Vagina (tissue), 2 donors: Measurements from ENCODE around the gene TAS2R4.

Experiments used
- CTCF ChIP-seq, 3 experiments: fragments of 450-650 bp in 2 of 3; fragments of 200-600 bp in 1 of 3; sonication (generic) in 1 of 3; IDR thresholded peaks; one replicate each; pipeline ENCODE4 v1.5.1; 2017 to 2019; ENCODE audit warnings: antibody characterized with exemption in 3 of 3, mild to moderate bottlenecking in 2 of 3, moderate library complexity in 2 of 3
- POLR2A ChIP-seq, 2 donors: fragments of 450-650 bp; IDR thresholded peaks; one replicate each; pipeline ENCODE4 v1.6.1; 2017; ENCODE audit warnings: antibody characterized with exemption in 2 of 2, mild to moderate bottlenecking in 2 of 2, moderate library complexity in 2 of 2
- POLR2AphosphoS5 ChIP-seq, 2 donors: sonication (generic); formaldehyde crosslinking; IDR thresholded peaks; one replicate each; pipeline ENCODE4 v1.9.0; 2017; ENCODE audit warnings: antibody characterized with exemption in 2 of 2, mild to moderate bottlenecking in 2 of 2, low read depth in 1 of 2; ENCODE audit not compliant: insufficient read depth in 1 of 2

GRCh38 chr7:141788296-141788695, 11.8 kb downstream of the TAS2R4 start:
- TF ChIP-seq CTCF (IDR thresholded peaks at IDR 0.05): no peak
- no peak for TF ChIP-seq POLR2AphosphoS5 (IDR thresholded peaks at IDR 0.05; ENCODE audit: insufficient read depth in 1 of 2, low read depth in 1 of 2)
- TF ChIP-seq POLR2A (IDR thresholded peaks at IDR 0.05): no peak
